HCEC 1CT (cell line): ENCODE measurements around the gene PEMT.
A peak's percentile ranks its signal among the peaks of the same experiment; 100 is the strongest.
"Not testable (repeated sequence)": the region's sequence is repeated elsewhere in the genome, so short reads cannot be mapped to it uniquely, and the experiment has no call there.

ENCODE experiments used
- DNase-seq: peaks from one replicate; pipeline ENCODE4 v3.0.0-alpha.2; 2017

The PEMT gene

GRCh38 chr17:17498606-17499301 is 92.8 kb downstream of the PEMT start:
- no peak for DNase-seq

- no peak for DNase-seq
Observed at GRCh38 chr17:17497845-17498520, 93.5 kb downstream of the PEMT start.

- peak; percentile 11 for DNase-seq
Observed at GRCh38 chr17:17497065-17497844, 94.3 kb downstream of the PEMT start.

GRCh38 chr17:17496189-17497064 is 95.1 kb downstream of the PEMT start, which contains the start of gene RASD1:
Gene RASD1 (minus strand): TSS chr17:17496395. CDS start chr17:17496181, 214 bp downstream.
- DNase-seq = peak; percentile 84

- no peak for DNase-seq
Observed at GRCh38 chr17:17495536-17496188, 95.8 kb downstream of the PEMT start.

- DNase-seq = no peak
Observed at GRCh38 chr17:17494870-17495535, 96.5 kb downstream of the PEMT start.

- DNase-seq = no peak
Observed at GRCh38 chr17:17494499-17494869, 97.0 kb downstream of the PEMT start.

- DNase-seq = no peak
Observed at GRCh38 chr17:17493986-17494466, 97.5 kb downstream of the PEMT start.

GRCh38 chr17:17493249-17493985 is 98.1 kb downstream of the PEMT start:
- DNase-seq = no peak

GRCh38 chr17:17492571-17492970 is 98.9 kb downstream of the PEMT start:
- no peak for DNase-seq

- no peak for DNase-seq
Observed at GRCh38 chr17:17492085-17492484, 99.4 kb downstream of the PEMT start.

- DNase-seq = no peak
Observed at GRCh38 chr17:17491546-17491988, 99.9 kb downstream of the PEMT start.

- no peak for DNase-seq
Observed at GRCh38 chr17:17491031-17491471, 100.5 kb downstream of the PEMT start.

GRCh38 chr17:17487998-17488397 is 103.5 kb downstream of the PEMT start:
- DNase-seq = no peak

- not testable (repeated sequence) for DNase-seq
Observed at GRCh38 chr17:17486416-17486815, 105.1 kb downstream of the PEMT start.

- no peak for DNase-seq
Observed at GRCh38 chr17:17485420-17485819, 106.1 kb downstream of the PEMT start.

- peak; percentile 12 for DNase-seq
Observed at GRCh38 chr17:17484451-17484899, 107.0 kb downstream of the PEMT start.

GRCh38 chr17:17481860-17482259 is 109.6 kb downstream of the PEMT start:
- DNase-seq = no peak

- no peak for DNase-seq
Observed at GRCh38 chr17:17480593-17481148, 110.8 kb downstream of the PEMT start.

GRCh38 chr17:17479209-17479608 is 112.3 kb downstream of the PEMT start:
- DNase-seq = no peak
